ENCODE data around the gene NOTCH1.

NOTCH1 gene

DNA sequence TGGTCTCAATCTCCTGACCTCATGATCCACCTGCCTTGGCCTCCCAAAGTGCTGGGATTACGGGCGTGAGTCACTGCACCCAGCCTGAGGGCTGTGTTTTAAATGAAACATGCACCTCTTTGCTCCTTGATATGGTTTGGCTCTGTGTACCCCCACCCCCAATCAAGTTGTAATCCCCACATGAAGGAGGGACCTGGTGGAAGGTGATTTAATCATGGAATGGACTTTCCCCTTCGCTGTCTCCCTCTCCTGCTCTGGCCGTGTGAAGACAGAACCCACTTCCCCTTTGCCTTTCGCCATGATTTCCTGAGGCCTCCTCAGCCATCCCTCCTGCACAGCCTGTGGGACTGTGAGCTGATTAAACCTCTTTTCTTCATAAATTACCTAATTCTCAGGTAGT is 12.5 kb upstream of the NOTCH1 start:
- Histone ChIP-seq H3K27ac (ENCODE audit: low read length) (peak overlapping the region; percentile 68), H3K4me2 (ENCODE audit: insufficient read depth, low read length) (no peak overlapping the region), H3K36me3 (ENCODE audit: insufficient read depth, low read length) (no peaks in the 10 kb centered on the region), H3K4me1 (ENCODE audit: insufficient read depth, low read length) (peaks cover 27% of the 10 kb centered on the region), H3K79me2 (ENCODE audit: insufficient read depth, low read length) (no peaks in the 10 kb centered on the region), H4K20me1 (ENCODE audit: insufficient read depth, low read length) (no peaks in the 10 kb centered on the region), H2AFZ (ENCODE audit: low read depth, low read length) (peak overlapping the region; percentile 8; the same call in 1 of the 2 replicates), H3K9me3 (ENCODE audit: insufficient read depth, low read length, severe bottlenecking) (peaks cover 8% of the 10 kb centered on the region), H3K27me3 (ENCODE audit: insufficient read depth, low read length, poor library complexity) (no peaks in the 10 kb centered on the region), H3K9ac (ENCODE audit: low read depth, low read length) (0 out of 2 replicates have a peak overlapping the region, but pooled peaks have one; percentile 9), H3K4me3 (ENCODE audit: low read depth in 1 of 2, low read length in 2 of 2) (no peak overlapping the region)
- peak; percentile 47; the same call in 2 of the 3 replicates for ATAC-seq (ENCODE audit: insufficient read depth, low read depth)
- DNase-seq: no peak
- no peak for TF ChIP-seq CTCF (IDR thresholded peaks at IDR 0.05; ENCODE audit: borderline replicate concordance, extremely low read depth, low read length, poor library complexity, severe bottlenecking)
- TF ChIP-seq EZH2 (IDR thresholded peaks at IDR 0.05; ENCODE audit: borderline replicate concordance, low read depth, low read length, severe bottlenecking): no peak

DNA sequence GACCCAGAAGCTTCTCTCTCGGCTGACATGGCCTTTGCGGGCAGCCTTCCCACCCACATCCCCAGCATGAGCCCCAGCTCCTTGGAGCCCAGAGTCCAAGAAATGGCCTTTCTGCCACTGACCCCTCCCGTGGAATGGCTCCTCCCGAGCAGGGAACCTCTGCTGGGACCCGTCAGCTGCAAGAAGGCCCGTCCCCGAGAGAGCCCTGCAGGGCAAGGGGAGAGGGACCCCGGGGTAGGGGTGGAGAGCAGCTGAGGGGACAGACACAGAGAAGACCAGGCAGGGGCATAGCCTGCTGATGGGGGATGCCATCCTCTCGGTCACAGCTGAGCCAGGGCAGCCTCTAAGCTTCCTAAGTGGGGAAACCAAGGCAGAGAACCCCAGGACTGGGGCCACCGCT is 11.2 kb upstream of the NOTCH1 start:
- no peak overlapping the region for H2AFZ ChIP-seq (ENCODE audit: low read depth, low read length)
- H4K20me1 ChIP-seq (ENCODE audit: insufficient read depth, low read length): no peaks in the 10 kb centered on the region
- no peak overlapping the region for H3K4me3 ChIP-seq (ENCODE audit: low read depth in 1 of 2, low read length in 2 of 2)
- H3K9me3 ChIP-seq (ENCODE audit: insufficient read depth, low read length, severe bottlenecking): peaks cover 8% of the 10 kb centered on the region
- TF ChIP-seq EZH2 (IDR thresholded peaks at IDR 0.05; ENCODE audit: borderline replicate concordance, low read depth, low read length, severe bottlenecking) (no peak), CTCF (IDR thresholded peaks at IDR 0.05; ENCODE audit: borderline replicate concordance, extremely low read depth, low read length, poor library complexity, severe bottlenecking) (no peak)
- no peak overlapping the region for H3K9ac ChIP-seq (ENCODE audit: low read depth, low read length)
- no peak overlapping the region for H3K4me2 ChIP-seq (ENCODE audit: insufficient read depth, low read length)
- H3K27me3 ChIP-seq (ENCODE audit: insufficient read depth, low read length, poor library complexity): no peaks in the 10 kb centered on the region
- H3K4me1 ChIP-seq (ENCODE audit: insufficient read depth, low read length): peaks cover 38% of the 10 kb centered on the region
- H3K36me3 ChIP-seq (ENCODE audit: insufficient read depth, low read length): no peaks in the 10 kb centered on the region
- no peak for ATAC-seq (ENCODE audit: insufficient read depth, low read depth)
- DNase-seq: no peak
- H3K27ac ChIP-seq (ENCODE audit: low read length): peak overlapping the region; percentile 45
- no peaks in the 10 kb centered on the region for H3K79me2 ChIP-seq (ENCODE audit: insufficient read depth, low read length)

- Histone ChIP-seq H3K4me2 (ENCODE audit: insufficient read depth, low read length) (no peak overlapping the region), H3K27ac (ENCODE audit: low read length) (peak overlapping the region; percentile 45), H3K36me3 (ENCODE audit: insufficient read depth, low read length) (no peaks in the 10 kb centered on the region), H3K27me3 (ENCODE audit: insufficient read depth, low read length, poor library complexity) (no peaks in the 10 kb centered on the region), H3K9me3 (ENCODE audit: insufficient read depth, low read length, severe bottlenecking) (peaks cover 8% of the 10 kb centered on the region), H4K20me1 (ENCODE audit: insufficient read depth, low read length) (no peaks in the 10 kb centered on the region), H2AFZ (ENCODE audit: low read depth, low read length) (no peak overlapping the region), H3K9ac (ENCODE audit: low read depth, low read length) (no peak overlapping the region), H3K79me2 (ENCODE audit: insufficient read depth, low read length) (no peaks in the 10 kb centered on the region), H3K4me1 (ENCODE audit: insufficient read depth, low read length) (peaks cover 47% of the 10 kb centered on the region), H3K4me3 (ENCODE audit: low read depth in 1 of 2, low read length in 2 of 2) (no peak overlapping the region)
- TF ChIP-seq CTCF (IDR thresholded peaks at IDR 0.05; ENCODE audit: borderline replicate concordance, extremely low read depth, low read length, poor library complexity, severe bottlenecking) (no peak), EZH2 (IDR thresholded peaks at IDR 0.05; ENCODE audit: borderline replicate concordance, low read depth, low read length, severe bottlenecking) (no peak)
- DNase-seq: no peak
- no peak for ATAC-seq (ENCODE audit: insufficient read depth, low read depth)
Measured at GRCh38 chr9:136556166-136556565, 10.3 kb upstream of the NOTCH1 start.

- H3K9ac ChIP-seq (ENCODE audit: low read depth, low read length): no peak overlapping the region
- H2AFZ ChIP-seq (ENCODE audit: low read depth, low read length): no peak overlapping the region
- peak overlapping the region; percentile 100 for H3K27ac ChIP-seq (ENCODE audit: low read length)
- peaks cover 60% of the 10 kb centered on the region for H3K4me1 ChIP-seq (ENCODE audit: insufficient read depth, low read length)
- DNase-seq: no peak
- peaks cover 8% of the 10 kb centered on the region; the same call in 1 of the 2 replicates for H3K79me2 ChIP-seq (ENCODE audit: insufficient read depth, low read length)
- H4K20me1 ChIP-seq (ENCODE audit: insufficient read depth, low read length): no peaks in the 10 kb centered on the region
- TF ChIP-seq EZH2 (IDR thresholded peaks at IDR 0.05; ENCODE audit: borderline replicate concordance, low read depth, low read length, severe bottlenecking) (no peak), CTCF (IDR thresholded peaks at IDR 0.05; ENCODE audit: borderline replicate concordance, extremely low read depth, low read length, poor library complexity, severe bottlenecking) (no peak)
- H3K36me3 ChIP-seq (ENCODE audit: insufficient read depth, low read length): no peaks in the 10 kb centered on the region
- H3K4me2 ChIP-seq (ENCODE audit: insufficient read depth, low read length): no peak overlapping the region
- no peaks in the 10 kb centered on the region for H3K27me3 ChIP-seq (ENCODE audit: insufficient read depth, low read length, poor library complexity)
- ATAC-seq (ENCODE audit: insufficient read depth, low read depth): no peak
- peaks cover 7% of the 10 kb centered on the region for H3K9me3 ChIP-seq (ENCODE audit: insufficient read depth, low read length, severe bottlenecking)
- H3K4me3 ChIP-seq (ENCODE audit: low read depth in 1 of 2, low read length in 2 of 2): no peak overlapping the region
Measured at GRCh38 chr9:136554870-136555269, 9.0 kb upstream of the NOTCH1 start.

Data from DND-41 (cell line).